Measurements from ENCODE around the gene PRDM16. TPM values are rescaled to one million over a fixed set of nuclear protein-coding genes. Genes with fewer than 3 reads are reported as not detected.

Gene PRDM16
- total RNA-seq, 1 experiment from 2014 or later = not detected

GRCh38 chr1:3094863-3095780, 26.1 kb downstream of the PRDM16 start:
- no peak for DNase-seq (ENCODE audit: unreplicated experiment)
- intact Hi-C loops (cut with micrococcal nuclease) = no loop called here
- Mint-ChIP-seq H3K27me3 (ENCODE audit: insufficient read depth, unreplicated experiment) (no peaks in the 10 kb centered on the region), H3K27ac (ENCODE audit: low read depth, unreplicated experiment) (no peak overlapping the region), H3K36me3 (ENCODE audit: insufficient read depth, unreplicated experiment) (no peaks in the 10 kb centered on the region), H3K4me3 (ENCODE audit: unreplicated experiment) (no peak overlapping the region), H3K9me3 (ENCODE audit: unreplicated experiment) (no peaks in the 10 kb centered on the region), H3K4me1 (ENCODE audit: insufficient read depth, unreplicated experiment) (no peaks in the 10 kb centered on the region)
- ChIA-PET POLR2A (interaction anchor here (0.6 kb wide), 1 partner anchor 9 kb away, joined by 3 read pairs; no protein-coding TSS in a partner anchor), CTCF (no interaction called here)
- BruUV-seq (replicated peaks) = no TSS peak
- no peak for TF ChIP-seq CTCF (IDR thresholded peaks at IDR 0.05; ENCODE audit: unreplicated experiment)

GRCh38 chr1:3096345-3096744, 27.3 kb downstream of the PRDM16 start:
- BruUV-seq (replicated peaks) = no TSS peak
- no peaks in the 10 kb centered on the region for H3K27me3 Mint-ChIP-seq (ENCODE audit: insufficient read depth, unreplicated experiment)

GRCh38 chr1:3097231-3097630, 28.2 kb downstream of the PRDM16 start:
- no peak overlapping the region for H3K4me3 Mint-ChIP-seq (ENCODE audit: unreplicated experiment)
- intact Hi-C loops (cut with micrococcal nuclease) = no loop called here

More at GRCh38 chr1:3096345-3096744, 27.3 kb downstream of the PRDM16 start:
- Mint-ChIP-seq H3K4me1 (ENCODE audit: insufficient read depth, unreplicated experiment) (no peaks in the 10 kb centered on the region), H3K9me3 (ENCODE audit: unreplicated experiment) (no peaks in the 10 kb centered on the region), H3K4me3 (ENCODE audit: unreplicated experiment) (no peak overlapping the region), H3K36me3 (ENCODE audit: insufficient read depth, unreplicated experiment) (no peaks in the 10 kb centered on the region), H3K27ac (ENCODE audit: low read depth, unreplicated experiment) (no peak overlapping the region)
- intact Hi-C loops (cut with micrococcal nuclease) = no loop called here
- no peak for TF ChIP-seq CTCF (IDR thresholded peaks at IDR 0.05; ENCODE audit: unreplicated experiment)
- ChIA-PET POLR2A (no interaction called here), CTCF (no interaction called here)
- no peak for DNase-seq (ENCODE audit: unreplicated experiment)

More at GRCh38 chr1:3097231-3097630, 28.2 kb downstream of the PRDM16 start:
- no peaks in the 10 kb centered on the region for H3K4me1 Mint-ChIP-seq (ENCODE audit: insufficient read depth, unreplicated experiment)
- no TSS peak for BruUV-seq (replicated peaks)
- H3K27ac Mint-ChIP-seq (ENCODE audit: low read depth, unreplicated experiment) = no peak overlapping the region
- H3K36me3 Mint-ChIP-seq (ENCODE audit: insufficient read depth, unreplicated experiment) = no peaks in the 10 kb centered on the region
- H3K27me3 Mint-ChIP-seq (ENCODE audit: insufficient read depth, unreplicated experiment) = no peaks in the 10 kb centered on the region
- ChIA-PET CTCF (interaction anchor here (0.6 kb wide), 1 partner anchor 11 kb away, joined by 3 read pairs; no protein-coding TSS in a partner anchor), POLR2A (no interaction called here)
- no peaks in the 10 kb centered on the region for H3K9me3 Mint-ChIP-seq (ENCODE audit: unreplicated experiment)
- no peak for DNase-seq (ENCODE audit: unreplicated experiment)
- TF ChIP-seq CTCF (IDR thresholded peaks at IDR 0.05; ENCODE audit: unreplicated experiment) = no peak

All from MCF 10A (cell line).